K562 (cell line): ENCODE measurements around the gene SDF4. TPM values are rescaled to one million over a fixed set of nuclear protein-coding genes. Genes with fewer than 3 reads are reported as not detected.

Source experiments
- ATAC-seq: fragments of 200-7000 bp; cut with Tn5 transposase; 3 replicates; pipeline ENCODE4 v1.9.1; 2020; ENCODE audit warnings: moderate library complexity
- BruUV-seq: library from RNA; stranded (reverse); fragments of 400-500 nt; replicated peaks from 2 replicates; lab custom pipeline; 2021; lab: Mats Ljungman, UMichigan
- CTCF ChIA-PET: fragments of 300-600 bp; formaldehyde crosslinking; extraction: SDS; loops from one replicate; lab custom pipeline; 2021; ENCODE audit warnings: low intra/inter-chr PET ratio; lab: Yijun Ruan, JAX
- POLR2A ChIA-PET: fragments of 300-600, 350-650 bp; sonication (Branson Sonifier 250); formaldehyde crosslinking; extraction: SDS; loops from one replicate; lab custom pipeline; 2021; ENCODE audit warnings: antibody characterized with exemption, inconsistent platforms; lab: Yijun Ruan, JAX
- DNase-seq, 4 experiments: peaks; one replicate each; pipeline versions ENCODE4 v3.0.0 to v3.0.0-alpha.2; 2011 to 2018; ENCODE audit warnings: low spot score in 3 of 4, mixed read lengths in 3 of 4; ENCODE audit errors: extremely low read depth in 1 of 4
- FAIRE-seq: peaks from 2 replicates; lab custom pipeline; 2011; peaks lifted over from hg19 to GRCh38; lab: Jason Lieb, UNC
- H2AFZ ChIP-seq: 2 replicates; pipeline ENCODE4 v1.6.0; 2011; ENCODE audit warnings: low read depth, low read length, control low read depth, inconsistent platforms
- H3K27ac ChIP-seq: fragments of 200-600 bp; 3 replicates; pipeline ENCODE4 v1.8.0; 2011; ENCODE audit warnings: low read depth, mild to moderate bottlenecking, control low read depth, inconsistent platforms, low read length, moderate library complexity, mixed read lengths; ENCODE audit errors: extremely low read depth
- H3K27me3 ChIP-seq, 2 experiments: fragments of 300-600 bp in 1 of 2; 2 replicates in 1 of 2; 3 replicates in 1 of 2; pipeline versions ENCODE4 v1.6.0 to v1.8.0; 2011; ENCODE audit warnings: inconsistent platforms in 2 of 2, low read length in 2 of 2, mild to moderate bottlenecking in 1 of 2, mixed read lengths in 1 of 2, moderate library complexity in 1 of 2; ENCODE audit not compliant: control insufficient read depth in 2 of 2, insufficient read depth in 2 of 2
- H3K36me3 ChIP-seq: fragments of 300-600 bp; 3 replicates; pipeline ENCODE4 v1.8.0; 2011; ENCODE audit warnings: mild to moderate bottlenecking, low read length, inconsistent platforms; ENCODE audit not compliant: control insufficient read depth, insufficient read depth
- H3K4me1 ChIP-seq, 2 experiments: fragments of 200-600 bp in 1 of 2; replicated peaks in 1 of 2; 2 replicates in 1 of 2; 3 replicates in 1 of 2; pipeline versions ENCODE4 v1.5.1 to v1.8.0; 2011; ENCODE audit warnings: inconsistent platforms in 2 of 2, low read length in 2 of 2, mild to moderate bottlenecking in 1 of 2, mixed read lengths in 1 of 2, moderate library complexity in 1 of 2; ENCODE audit not compliant: control insufficient read depth in 2 of 2, insufficient read depth in 2 of 2
- H3K4me2 ChIP-seq: 2 replicates; pipeline ENCODE4 v1.6.1; 2011; ENCODE audit warnings: low read length, control low read depth, inconsistent platforms, mixed read lengths; ENCODE audit not compliant: insufficient read depth
- H3K4me3 ChIP-seq: fragments of 200-600 bp; sonication (generic), shearing (Covaris generic); 2 replicates; pipeline ENCODE4 v1.5.1; 2016; ENCODE audit warnings: control low read depth, inconsistent platforms
- H3K79me2 ChIP-seq: fragments of 200-600 bp; 3 replicates; pipeline ENCODE4 v1.8.0; 2011; ENCODE audit warnings: low read length, inconsistent platforms; ENCODE audit not compliant: control insufficient read depth, insufficient read depth
- H3K9ac ChIP-seq, 2 experiments: 2 replicates each; pipeline versions ENCODE4 v1.6.0 to v1.6.1; 2011; ENCODE audit warnings: low read depth in 2 of 2, low read length in 2 of 2, control low read depth in 1 of 2, inconsistent platforms in 1 of 2, mild to moderate bottlenecking in 1 of 2, mixed read lengths in 1 of 2; ENCODE audit not compliant: insufficient read depth in 1 of 2
- H3K9me1 ChIP-seq: one replicate; pipeline ENCODE4 v1.6.0; 2011; ENCODE audit warnings: inconsistent platforms, mild to moderate bottlenecking, low read length, moderate library complexity; ENCODE audit not compliant: control insufficient read depth, insufficient read depth
- H3K9me3 ChIP-seq: replicated peaks from 2 replicates; pipeline ENCODE4 v1.5.1; 2011; ENCODE audit warnings: low read depth, low read length, inconsistent platforms; ENCODE audit not compliant: control insufficient read depth, insufficient read depth
- H4K20me1 ChIP-seq: replicated peaks from 2 replicates; pipeline ENCODE4 v1.6.1; 2011; ENCODE audit warnings: low read length, inconsistent platforms, mixed read lengths; ENCODE audit not compliant: control insufficient read depth, insufficient read depth
- MCM5 ChIP-seq: fragments of 450-650 bp; IDR thresholded peaks from 2 replicates; pipeline ENCODE4 v1.6.1; 2016; ENCODE audit warnings: low read depth
- POLR2G ChIP-seq: fragments of 200-400 bp; formaldehyde crosslinking; IDR thresholded peaks from 2 replicates; pipeline ENCODE4 v1.6.1; 2017; ENCODE audit warnings: low read depth, mild to moderate bottlenecking, antibody characterized with exemption, low read length, moderate library complexity
- RUNX1 ChIP-seq: sonication (generic); IDR thresholded peaks from 2 replicates; pipeline ENCODE4 v1.6.1; 2016; ENCODE audit warnings: antibody characterized with exemption, low read depth
- ZBTB34 ChIP-seq: fragments of 250-450 bp; sonication (Bioruptor Pico); IDR thresholded peaks from 2 replicates; pipeline ENCODE4 v1.8.0; 2021; ENCODE audit warnings: mild to moderate bottlenecking, moderate library complexity
- WGBS: fragments of 100-300 bp; shearing (Covaris generic); methylation state at CpG from one replicate; pipeline ENCODE4 v1.1.6; 2016; ENCODE audit warnings: low coverage, mixed read lengths; ENCODE audit not compliant: insufficient coverage; ENCODE audit errors: missing lambda C conversion rate; 5-methylcytosine and 5-hydroxymethylcytosine counted together
- in situ Hi-C: fragments of 300-500 bp; cut with MboI; formaldehyde crosslinking; loops from 4 replicates; pipeline ENCODE4 v1.15.0; 2018; ENCODE audit warnings: inconsistent platforms, mixed read lengths
- intact Hi-C: fragments of 100-400 bp; cut with micrococcal nuclease; formaldehyde crosslinking; loops from 2 replicates; pipeline ENCODE4 v1.14.2; 2022
- polyA plus RNA-seq, 8 experiments: library from polyadenylated mRNA; depleted of rRNA in 4 of 8; stranded (reverse) in 5 of 8; unstranded in 3 of 8; fragments of >200 nt; fragmentation: Nextera tagmentation in 2 of 8; fragmentation: Illumina TruSeq in 1 of 8; extraction: Ambion mirVana in 2 of 8; extraction: Trizol in 1 of 8; gene quantifications; 2 replicates each; pipeline versions ENCODE4 v1.2.1 to v1.2.3, GENCODE V29; 2011 to 2014; ENCODE audit warnings: inconsistent platforms in 1 of 8, missing spikeins in 1 of 8
- total RNA-seq, 7 experiments: library from RNA; depleted of rRNA in 6 of 7; stranded (reverse); fragments of >200 nt in 6 of 7; fragmentation: Illumina TruSeq in 2 of 7; extraction: Trizol in 2 of 7; gene quantifications; 2 replicates each; pipeline versions ENCODE4 v1.2.1 to v1.2.3, GENCODE V29; 2011 to 2021; ENCODE audit warnings: low replicate concordance in 1 of 7

SDF4 gene
- total and polyA plus RNA-seq, 9 of the 15 experiments (the other 6 are each of a cell fraction or from before 2014, with no cell fraction given): 0.35 to 160 (median 65.2) TPM

GRCh38 chr1:1240822-1241587, 9.2 kb upstream of the SDF4 start:
- TF ChIP-seq ZBTB34 (CRISPR knock-in tag): no peak
- TF ChIP-seq RUNX1: no peak
- no peak for TF ChIP-seq MCM5
- peak; percentile 63 for TF ChIP-seq POLR2G
- no peaks in the 10 kb centered on the region for H3K9me3 ChIP-seq
- H3K9ac ChIP-seq: no peak overlapping the region; a peak in 1 of 4 replicates
- peak in 2 of 4 experiments; percentile 44 to 45 for DNase-seq
- H3K4me1 ChIP-seq: peaks cover 0 to 91% of the 10 kb centered on the region in 2 experiments; a peak in 3 of 5 replicates
- no peaks in the 10 kb centered on the region for H4K20me1 ChIP-seq
- in situ Hi-C loops: no loop called here
- H3K27ac ChIP-seq: no peak overlapping the region
- no peak overlapping the region for H3K4me2 ChIP-seq
- no peak overlapping the region for H2AFZ ChIP-seq
- BruUV-seq: no TSS peak
- no peak for ATAC-seq
- no peaks in the 10 kb centered on the region for H3K36me3 ChIP-seq
- ChIA-PET CTCF (no interaction called here), POLR2A (interaction anchor here (1.2 kb wide), 1 partner anchor 12 kb away, joined by 3 read pairs; no protein-coding TSS in a partner anchor)
- H3K4me3 ChIP-seq: no peak overlapping the region
- FAIRE-seq: no peak
- no peaks in the 10 kb centered on the region for H3K9me1 ChIP-seq
- H3K79me2 ChIP-seq: no peaks in the 10 kb centered on the region
- WGBS: 57% methylated on average over 22 of the region's 23 CpGs
- no peaks in the 10 kb centered on the region for H3K27me3 ChIP-seq
- intact Hi-C loops: no loop called here
